Hepatic stellate cell (primary cell): Measurements from ENCODE around the gene FYCO1.

Source experiments
- DNase-seq: peaks from one replicate; pipeline ENCODE4 v3.0.0; 2011; ENCODE audit warnings: low spot score

Gene FYCO1

GRCh38 chr3:45915059-45915439 is 80.6 kb downstream of the FYCO1 start:
- no peak for DNase-seq

GRCh38 chr3:45914362-45915058 is 81.1 kb downstream of the FYCO1 start:
- no peak for DNase-seq

GRCh38 chr3:45912435-45912834 is 83.2 kb downstream of the FYCO1 start:
- no peak for DNase-seq

DNA sequence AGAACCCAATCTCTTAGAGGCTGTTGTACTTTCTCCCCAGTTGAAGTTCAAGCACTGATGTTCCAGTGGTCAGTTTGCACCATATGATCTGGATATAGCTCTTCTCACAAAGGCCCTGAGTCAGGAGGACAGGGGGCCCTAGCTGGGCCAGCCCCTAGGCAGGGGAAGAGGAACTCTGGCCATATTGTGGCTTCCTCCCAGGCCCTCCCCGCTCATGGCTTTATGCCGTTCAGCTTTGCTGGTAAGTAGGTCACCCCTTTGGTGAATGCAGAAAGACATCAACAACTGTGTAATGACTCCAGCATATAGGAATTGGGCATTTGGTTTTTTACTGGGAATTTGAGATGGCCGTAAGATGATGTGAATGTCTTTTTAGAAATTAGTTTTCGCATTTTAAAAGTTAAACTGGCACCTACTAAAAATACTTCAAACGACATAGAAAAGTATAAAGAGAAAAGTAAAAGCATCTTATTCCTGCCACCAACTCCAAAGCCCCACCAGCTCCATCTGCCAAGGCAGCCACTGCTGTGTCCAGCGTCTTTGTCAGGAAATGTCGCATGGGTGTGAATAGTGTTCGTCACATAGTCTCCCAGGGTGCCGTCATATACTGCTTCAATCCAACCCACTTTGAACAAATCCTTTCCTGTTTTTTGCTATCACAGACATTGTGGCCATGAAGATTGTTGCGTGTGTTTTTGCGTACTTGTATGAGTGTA is 84.0 kb downstream of the FYCO1 start:
- no peak for DNase-seq

DNA sequence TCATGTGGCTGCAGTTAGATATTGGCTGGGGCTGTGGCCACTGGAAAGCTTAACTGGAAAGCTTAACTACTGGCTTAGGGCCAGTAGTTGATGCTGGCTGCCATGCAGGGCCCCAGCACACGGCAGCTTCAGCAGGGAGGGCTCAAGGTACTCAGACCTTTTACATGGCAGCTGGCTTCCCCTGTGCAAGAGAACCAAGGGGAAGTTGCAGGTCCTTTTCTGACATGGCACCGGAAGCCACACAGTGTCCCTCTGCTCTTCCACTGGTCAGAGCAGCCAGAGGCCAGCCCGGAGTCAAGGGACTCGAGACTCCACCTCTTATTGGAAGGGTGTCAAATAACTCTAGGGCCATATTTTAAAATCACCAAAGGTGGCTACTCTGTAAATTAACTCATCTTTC is 84.7 kb downstream of the FYCO1 start:
- DNase-seq, result no peak

DNA sequence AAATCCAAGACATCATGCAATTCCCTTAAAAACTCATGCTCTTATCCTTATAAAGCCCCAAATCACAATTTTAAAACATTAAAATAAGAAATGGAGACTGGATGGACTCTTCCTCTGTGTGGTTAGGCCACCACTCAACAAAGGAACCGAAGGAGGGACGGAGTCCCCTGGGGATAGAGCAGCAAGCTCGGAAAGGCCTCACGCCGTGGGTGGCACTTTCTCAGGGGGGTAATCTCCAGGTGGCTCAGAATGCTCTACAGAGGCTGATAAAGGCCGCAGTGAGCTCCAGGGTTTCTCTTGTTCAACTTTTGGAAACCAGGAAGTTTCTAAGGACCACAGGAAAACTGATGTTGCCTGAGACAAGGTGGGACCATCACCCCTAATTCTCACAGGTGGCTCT is 86.1 kb downstream of the FYCO1 start:
- DNase-seq, result no peak

GRCh38 chr3:45908761-45909160 is 86.9 kb downstream of the FYCO1 start:
- no peak for DNase-seq

DNA sequence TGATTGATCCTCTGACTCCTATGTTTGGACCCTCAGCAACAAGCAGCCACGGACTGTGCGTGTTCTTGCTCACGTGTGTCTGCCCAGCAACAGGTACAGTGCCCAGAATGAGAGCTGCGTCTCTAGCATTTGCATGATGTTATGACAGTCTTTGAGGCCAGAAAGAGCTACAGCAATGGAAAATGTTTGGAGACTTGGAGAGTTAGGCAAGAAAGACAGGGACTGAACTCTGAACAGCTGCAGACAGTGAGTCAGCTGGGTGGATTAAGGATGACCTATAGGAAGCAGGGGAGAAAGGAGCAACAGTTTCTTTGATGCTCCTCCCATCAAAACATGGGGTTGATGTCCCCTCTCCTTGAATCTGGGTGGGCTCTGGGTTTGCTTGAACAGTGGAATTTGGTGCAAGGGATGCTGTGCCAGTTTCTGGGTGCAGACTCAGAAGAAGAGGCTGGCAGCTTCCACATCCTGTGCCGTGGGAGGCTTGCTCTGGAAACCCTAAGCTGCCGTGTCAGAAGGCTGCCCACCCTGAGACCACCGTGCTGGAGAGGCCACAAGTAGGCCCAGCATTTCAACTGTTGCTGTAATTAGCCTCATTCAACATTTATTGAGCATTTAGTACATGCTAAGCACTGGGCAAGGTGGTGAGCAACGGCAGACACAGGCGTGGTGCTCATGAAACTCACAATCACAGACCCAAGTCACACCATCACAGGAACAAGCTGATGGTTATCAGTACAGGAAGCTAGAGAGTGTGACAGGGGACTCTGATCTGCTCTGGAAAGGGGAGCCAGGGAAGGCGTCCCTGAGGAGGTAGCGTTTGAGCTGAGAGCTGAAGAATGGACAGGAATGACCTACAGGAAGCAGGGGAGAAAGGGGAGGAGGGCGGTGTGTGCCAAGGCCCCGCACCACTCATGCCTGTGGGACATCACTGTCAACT is 87.6 kb downstream of the FYCO1 start:
- no peak for DNase-seq

DNA sequence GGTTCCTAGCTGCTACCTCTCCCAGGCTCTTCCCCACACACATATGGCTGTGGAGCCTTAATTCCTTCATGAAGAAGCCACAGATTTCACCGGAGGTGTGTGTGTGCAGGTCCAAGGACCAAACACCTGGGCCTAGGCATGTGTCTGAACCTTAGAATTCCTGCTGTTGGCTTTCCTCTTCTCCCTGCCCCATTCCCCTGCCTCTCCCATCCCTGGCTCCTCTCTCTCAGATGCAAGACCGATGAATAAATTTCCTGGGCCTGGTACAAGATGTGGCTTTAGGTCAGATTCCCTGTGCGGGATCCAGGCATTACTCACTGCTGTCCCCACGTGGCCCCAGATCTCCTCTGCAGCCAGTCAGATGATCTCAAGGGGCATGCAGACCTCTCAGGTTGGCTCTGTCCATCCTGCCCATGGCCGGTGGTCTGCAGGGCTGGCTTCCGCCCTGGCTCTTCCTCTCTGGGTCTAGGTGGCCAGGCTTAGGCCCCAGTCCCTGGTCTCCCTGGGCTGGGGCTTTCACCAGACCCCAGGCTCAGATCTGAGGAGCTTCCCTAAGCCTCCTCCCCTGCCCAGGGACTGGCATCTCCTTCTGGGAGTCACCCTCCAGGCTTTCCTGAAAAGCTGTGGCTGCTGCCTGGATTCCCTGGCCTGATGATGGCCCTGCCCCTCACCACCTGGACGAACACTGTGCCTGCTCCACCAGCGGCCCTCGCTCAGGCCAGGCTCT is 88.8 kb downstream of the FYCO1 start:
- peak; percentile 67 for DNase-seq

DNA sequence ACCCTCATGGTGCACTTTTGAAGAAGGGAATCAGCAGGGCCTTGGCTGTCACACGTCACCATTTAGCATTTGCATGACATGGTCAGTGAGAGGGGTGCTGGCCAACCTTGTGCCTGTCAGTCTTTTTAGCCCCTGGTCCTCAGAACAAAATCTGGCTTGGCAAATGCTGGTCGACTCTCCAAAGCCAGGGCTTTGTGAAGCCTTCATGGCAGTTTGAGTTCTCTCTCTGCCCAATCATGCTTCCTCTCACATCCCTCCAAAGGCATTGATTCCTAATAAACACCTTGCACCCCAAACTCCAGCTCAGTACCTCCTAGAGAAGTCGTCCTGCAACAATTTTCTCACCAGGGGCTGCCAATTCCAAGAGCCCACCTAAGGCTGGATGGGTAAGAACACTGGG is 89.9 kb downstream of the FYCO1 start:
- DNase-seq, result no peak

DNA sequence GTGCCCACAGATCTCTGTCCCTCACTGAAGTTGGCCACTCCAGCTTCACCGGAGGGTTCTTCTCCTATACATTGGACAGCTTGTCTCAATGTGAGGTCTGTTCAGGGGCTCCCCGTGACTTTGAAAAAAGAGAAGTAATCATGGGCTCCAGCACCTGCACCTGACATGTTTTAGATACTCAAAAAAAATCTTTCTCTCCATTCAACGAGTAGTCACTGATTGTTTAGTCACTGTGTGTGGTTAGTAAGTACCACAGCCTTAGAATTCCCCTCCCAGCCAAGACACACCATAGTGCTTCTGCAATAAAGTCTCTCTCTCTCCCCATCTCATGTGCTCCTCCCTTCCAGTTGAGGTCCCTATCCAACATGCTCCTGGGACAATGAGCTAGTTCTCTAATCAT is 90.7 kb downstream of the FYCO1 start:
- DNase-seq, result no peak

DNA sequence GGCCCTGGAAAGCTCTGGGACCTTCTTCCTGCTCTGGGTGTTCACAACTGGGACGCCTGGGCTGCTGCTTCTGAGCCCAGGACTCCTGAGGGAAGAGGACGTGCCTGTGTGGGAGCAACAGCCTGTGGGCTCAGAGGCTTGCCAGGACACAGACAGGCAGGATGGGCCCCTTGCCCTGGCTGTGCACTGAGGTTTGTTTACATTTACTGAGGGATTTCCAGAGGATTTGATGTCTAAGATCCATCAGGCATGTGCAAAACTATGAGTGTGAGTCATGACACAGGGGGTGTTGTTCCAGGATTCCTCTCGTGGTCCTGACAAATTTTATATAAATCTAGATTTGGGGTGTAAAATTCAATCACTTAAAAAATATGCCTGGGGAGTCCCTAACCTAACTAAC is 98.7 kb downstream of the FYCO1 start:
- DNase-seq, result peak; percentile 29

GRCh38 chr3:45895686-45896468 is 99.7 kb downstream of the FYCO1 start:
- DNase-seq, result no peak

DNA sequence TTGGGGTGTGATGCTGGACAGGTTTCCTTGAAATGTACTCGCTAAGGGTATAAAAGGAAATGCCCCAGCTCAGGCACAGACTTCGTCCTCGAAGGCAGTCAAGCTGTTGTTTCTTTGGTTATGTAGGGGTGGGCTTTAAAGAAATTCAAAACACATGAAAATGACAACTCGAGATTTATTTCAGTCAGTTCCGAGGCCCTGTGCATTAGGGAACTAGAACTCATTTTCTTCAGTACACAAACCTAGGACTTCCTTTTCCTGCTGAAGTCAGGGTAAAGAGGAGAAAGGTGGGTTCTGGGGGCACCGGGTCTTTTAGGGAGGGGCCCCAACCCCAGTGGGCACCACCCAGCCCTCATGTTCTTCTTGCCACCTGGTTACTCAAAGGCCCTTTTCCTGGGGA is 101.6 kb downstream of the FYCO1 start:
- DNase-seq, result no peak

- DNase-seq, result no peak
These were observed 103.5 kb downstream of the FYCO1 start for GRCh38 chr3:45892161-45892560.

DNA sequence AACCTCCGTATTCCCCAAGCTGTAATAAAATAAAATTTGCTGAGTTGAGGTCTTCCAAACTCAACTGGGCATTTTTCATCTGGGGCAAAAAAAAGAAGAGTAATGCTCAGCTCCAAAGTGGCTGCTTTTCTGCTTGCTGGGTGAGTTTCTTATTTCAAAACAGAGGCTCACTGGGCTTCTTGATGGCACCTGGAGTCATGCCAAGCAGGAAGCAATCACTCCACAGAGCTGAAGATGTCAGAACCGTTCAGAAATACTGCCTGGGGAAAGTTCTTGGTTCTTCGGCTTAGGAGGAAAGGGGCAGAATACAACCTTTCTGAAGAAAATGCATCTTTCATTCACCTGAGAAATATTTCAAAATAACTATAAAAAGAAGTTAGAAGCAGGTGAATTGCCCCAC is 105.2 kb downstream of the FYCO1 start:
- no peak for DNase-seq

GRCh38 chr3:45889337-45889736 is 106.3 kb downstream of the FYCO1 start:
- no peak for DNase-seq

- no peak for DNase-seq
These were observed 107.7 kb downstream of the FYCO1 start for GRCh38 chr3:45887759-45888511.

GRCh38 chr3:45887285-45887684 is 108.3 kb downstream of the FYCO1 start:
- DNase-seq, result no peak

GRCh38 chr3:45885979-45886705 is 109.5 kb downstream of the FYCO1 start, which contains the start of gene CCR9:
CCR9 (plus strand) TSS chr3:45886543; CDS start chr3:45894934, 8,391 bp downstream.
- DNase-seq, result no peak
